MG63 (cell line): ENCODE results near the gene GGT6. TPM values are rescaled to one million over a fixed set of nuclear protein-coding genes. Genes with fewer than 3 reads are reported as not detected.

Source experiments
- DNase-seq: peaks from one replicate; pipeline ENCODE4 v3.0.0-alpha.2; 2020
- H3K27me3 ChIP-seq: fragments of 250-450 bp; sonication (Bioruptor Pico); 2 replicates; pipeline ENCODE4 v1.5.1; 2020; ENCODE audit warnings: mild to moderate bottlenecking, moderate library complexity
- H3K36me3 ChIP-seq: fragments of 250-450 bp; sonication (Bioruptor Pico); 2 replicates; pipeline ENCODE4 v1.5.1; 2020; ENCODE audit warnings: mild to moderate bottlenecking, moderate library complexity
- H3K4me3 ChIP-seq: fragments of 250-450 bp; sonication (Bioruptor Pico); 2 replicates; pipeline ENCODE4 v1.5.1; 2020; ENCODE audit warnings: mild to moderate bottlenecking, moderate library complexity
- H3K9me3 ChIP-seq: fragments of 250-450 bp; sonication (Bioruptor Pico); 2 replicates; pipeline ENCODE4 v1.5.1; 2020; ENCODE audit warnings: mild to moderate bottlenecking, moderate library complexity
- total RNA-seq: library from RNA; depleted of rRNA; stranded (reverse); fragments of >200 nt; shearing (Covaris generic); gene quantifications from 2 replicates; pipeline ENCODE4 v1.2.3, GENCODE V29; 2014; ENCODE audit warnings: low replicate concordance

The GGT6 gene
- total RNA-seq, 1 experiment from 2014 or later, result not detected

GRCh38 chr17:4530799-4531730 lies 29.3 kb downstream of the GGT6 start:
- Histone ChIP-seq H3K4me3 (no peak overlapping the region), H3K9me3 (no peaks in the 10 kb centered on the region), H3K36me3 (no peaks in the 10 kb centered on the region), H3K27me3 (no peaks in the 10 kb centered on the region)
- no peak for DNase-seq

DNA sequence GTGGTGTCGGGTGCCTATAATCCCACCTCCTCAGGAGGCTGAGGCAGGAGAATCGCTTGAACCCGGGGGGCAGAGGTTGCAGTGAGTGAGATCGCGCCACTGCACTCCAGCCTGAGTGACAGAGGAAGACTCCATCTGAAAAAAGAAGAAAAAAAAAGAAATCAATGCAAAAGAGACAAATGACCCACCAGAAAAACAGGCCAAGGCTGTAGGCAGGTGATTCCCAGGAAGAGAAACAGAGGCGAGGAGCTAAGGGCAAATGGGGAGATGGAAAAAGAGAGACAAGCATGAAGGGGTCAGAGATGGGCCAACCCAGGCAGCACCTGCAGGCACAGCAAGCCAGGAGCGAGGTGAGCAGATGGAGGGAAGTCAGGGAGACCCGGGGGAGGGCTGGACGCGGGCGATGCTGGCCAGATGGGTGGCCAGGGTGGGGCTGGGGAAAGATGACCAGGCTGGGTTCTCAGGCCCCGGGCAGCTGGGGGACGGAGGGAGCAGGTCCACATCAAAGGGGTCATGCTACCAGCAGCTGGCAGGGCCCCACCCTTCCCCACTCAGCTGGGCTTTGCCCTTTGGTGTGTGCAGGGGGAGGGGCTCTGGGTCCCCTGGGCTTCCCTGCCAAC lies 30.7 kb downstream of the GGT6 start:
- DNase-seq, result no peak
- no peaks in the 10 kb centered on the region for H3K27me3 ChIP-seq
- no peaks in the 10 kb centered on the region for H3K36me3 ChIP-seq
- H3K9me3 ChIP-seq, result no peaks in the 10 kb centered on the region
- H3K4me3 ChIP-seq, result no peak overlapping the region

- no peak for DNase-seq
- Histone ChIP-seq H3K36me3 (no peaks in the 10 kb centered on the region), H3K4me3 (no peak overlapping the region), H3K27me3 (no peaks in the 10 kb centered on the region), H3K9me3 (no peaks in the 10 kb centered on the region)
These were observed 32.7 kb downstream of the GGT6 start for GRCh38 chr17:4527566-4528125.

DNA sequence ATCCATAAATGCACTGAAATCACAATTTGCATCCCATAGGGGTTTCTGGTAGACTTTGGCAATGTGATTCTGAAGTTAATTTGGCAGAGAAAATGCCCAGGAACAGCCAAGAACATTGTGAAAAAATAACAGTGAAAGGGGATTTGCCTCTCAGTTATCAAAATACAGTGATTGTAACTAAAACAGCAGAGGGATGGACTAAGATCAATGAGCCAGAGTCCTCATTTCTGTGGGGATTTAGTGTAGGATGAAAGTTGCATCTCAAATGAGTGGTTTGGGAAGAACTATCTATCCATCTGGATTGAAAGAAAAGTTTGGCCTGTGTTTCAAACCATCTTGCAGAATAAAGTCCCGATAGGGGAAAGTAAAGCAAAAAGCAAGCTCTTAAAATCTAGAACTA lies 33.2 kb downstream of the GGT6 start:
- DNase-seq, result no peak
- Histone ChIP-seq H3K36me3 (no peaks in the 10 kb centered on the region), H3K9me3 (no peaks in the 10 kb centered on the region), H3K4me3 (no peak overlapping the region), H3K27me3 (no peaks in the 10 kb centered on the region)

DNA sequence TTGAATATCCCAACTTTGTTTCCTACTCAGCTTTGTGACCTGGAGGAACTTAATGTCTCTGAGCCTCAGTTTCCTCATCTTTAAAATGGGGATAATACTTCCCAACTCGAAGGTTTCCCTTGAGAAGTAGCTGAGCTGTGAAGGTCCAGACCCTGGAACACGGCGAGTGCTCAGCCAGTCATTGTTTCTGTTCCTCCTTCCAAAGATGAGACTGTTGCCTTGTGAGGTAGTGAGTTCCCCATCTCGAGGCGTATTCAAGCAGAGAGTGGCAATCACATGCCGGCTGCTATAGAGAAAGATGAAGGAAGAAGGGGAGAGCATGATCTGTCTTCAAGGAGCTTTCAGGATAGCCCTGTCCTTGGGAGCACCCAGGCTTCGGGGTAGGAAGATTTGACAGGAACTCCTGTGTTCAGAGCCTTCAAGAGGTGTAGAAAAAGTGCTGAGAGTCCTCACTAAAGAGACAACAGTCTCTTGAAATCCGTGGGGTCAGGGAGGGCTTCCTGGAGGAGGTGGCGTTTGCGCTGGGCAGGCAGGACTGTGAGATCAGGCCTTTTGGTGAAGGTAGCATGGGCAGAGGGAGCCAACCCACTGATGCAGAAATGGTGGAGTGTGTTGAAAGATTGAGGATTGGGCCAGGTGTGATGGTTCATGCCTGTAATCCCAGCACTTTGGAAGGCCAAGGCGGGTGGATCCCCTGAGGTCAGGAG lies 34.5 kb downstream of the GGT6 start:
- H3K27me3 ChIP-seq, result no peaks in the 10 kb centered on the region
- H3K9me3 ChIP-seq, result no peaks in the 10 kb centered on the region
- DNase-seq, result no peak
- H3K36me3 ChIP-seq, result no peaks in the 10 kb centered on the region
- no peak overlapping the region for H3K4me3 ChIP-seq

- no peak for DNase-seq
- H3K36me3 ChIP-seq, result no peaks in the 10 kb centered on the region
These were observed 36.4 kb downstream of the GGT6 start for GRCh38 chr17:4523946-4524345.

DNA sequence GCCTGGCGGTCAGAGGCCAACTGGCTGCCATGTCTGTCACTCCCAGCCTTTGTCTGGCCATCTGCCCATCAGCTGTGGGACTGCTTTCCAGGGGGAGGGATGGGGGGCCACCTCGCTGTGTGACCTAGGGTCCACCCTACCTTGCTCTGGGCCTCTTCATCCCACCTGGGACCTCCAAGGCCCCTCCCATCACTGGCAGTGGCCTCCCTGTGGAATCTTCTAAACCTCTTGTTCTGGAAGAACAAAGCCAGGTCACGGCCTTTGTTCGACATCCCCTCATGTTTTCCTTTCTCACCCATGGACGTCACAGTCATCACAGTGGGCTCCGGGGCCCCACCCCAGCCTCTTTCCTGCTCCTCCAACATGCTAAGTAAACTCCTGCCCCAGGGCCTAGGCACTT lies 37.7 kb downstream of the GGT6 start:
- no peak for DNase-seq
- H3K27me3 ChIP-seq, result no peaks in the 10 kb centered on the region
- H3K9me3 ChIP-seq, result no peaks in the 10 kb centered on the region
- no peaks in the 10 kb centered on the region for H3K36me3 ChIP-seq
- no peak overlapping the region for H3K4me3 ChIP-seq

More at GRCh38 chr17:4523946-4524345, 36.4 kb downstream of the GGT6 start:
- no peaks in the 10 kb centered on the region for H3K27me3 ChIP-seq
- no peak overlapping the region for H3K4me3 ChIP-seq
- no peaks in the 10 kb centered on the region for H3K9me3 ChIP-seq

GRCh38 chr17:4520894-4521600 lies 39.3 kb downstream of the GGT6 start:
- Histone ChIP-seq H3K36me3 (no peaks in the 10 kb centered on the region), H3K27me3 (no peaks in the 10 kb centered on the region), H3K9me3 (no peaks in the 10 kb centered on the region), H3K4me3 (no peak overlapping the region)
- peak; percentile 80 for DNase-seq

GRCh38 chr17:4520060-4520893 lies 40.1 kb downstream of the GGT6 start:
- DNase-seq, result peak; percentile 77
- H3K9me3 ChIP-seq, result no peaks in the 10 kb centered on the region
- H3K36me3 ChIP-seq, result no peaks in the 10 kb centered on the region
- no peak overlapping the region for H3K4me3 ChIP-seq
- H3K27me3 ChIP-seq, result no peaks in the 10 kb centered on the region

- Histone ChIP-seq H3K4me3 (no peak overlapping the region), H3K9me3 (no peaks in the 10 kb centered on the region), H3K27me3 (no peaks in the 10 kb centered on the region), H3K36me3 (no peaks in the 10 kb centered on the region)
- DNase-seq, result no peak
These were observed 41.0 kb downstream of the GGT6 start for GRCh38 chr17:4519361-4519788.

DNA sequence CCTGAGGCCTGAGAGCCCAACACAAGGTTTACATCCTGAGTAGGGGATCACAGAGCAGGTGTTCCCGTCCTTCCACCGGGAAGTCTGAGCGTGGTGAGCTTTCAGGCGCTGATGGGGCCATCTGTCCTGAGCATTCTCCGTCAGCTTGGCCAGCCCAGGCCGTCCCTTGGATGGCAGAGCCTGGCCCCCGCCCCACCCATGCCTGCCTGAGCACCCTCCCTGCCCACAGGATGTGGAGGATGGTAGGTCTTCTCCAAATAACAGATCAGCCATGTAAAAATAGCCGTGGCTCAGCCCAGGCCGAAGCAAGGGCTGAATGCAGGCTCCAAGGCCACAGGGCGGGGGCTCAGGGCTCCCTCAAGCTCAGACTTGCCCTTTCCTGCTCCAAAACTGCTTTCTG lies 41.5 kb downstream of the GGT6 start:
- no peaks in the 10 kb centered on the region for H3K27me3 ChIP-seq
- no peaks in the 10 kb centered on the region for H3K9me3 ChIP-seq
- DNase-seq, result no peak
- no peaks in the 10 kb centered on the region for H3K36me3 ChIP-seq
- no peak overlapping the region for H3K4me3 ChIP-seq

DNA sequence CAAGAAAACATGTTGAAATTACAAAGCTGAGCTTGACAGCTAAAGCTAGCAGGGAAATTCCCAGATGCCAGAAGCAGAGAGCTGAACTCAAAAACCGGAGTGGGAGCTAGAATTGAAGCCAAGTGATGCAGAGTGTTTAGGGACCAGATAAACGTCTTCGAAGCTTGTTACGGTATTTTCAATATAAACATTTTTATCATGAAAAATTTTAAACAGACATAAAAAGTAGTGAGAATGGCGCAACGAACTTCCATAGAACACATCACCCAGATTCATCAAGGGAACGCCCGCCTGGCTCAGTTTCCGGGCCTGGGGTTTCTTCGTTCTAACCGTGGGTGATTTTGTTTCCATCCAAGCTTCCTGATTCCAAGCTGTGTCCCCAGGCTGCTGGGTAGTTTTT lies 43.6 kb downstream of the GGT6 start:
- no peak for DNase-seq
- Histone ChIP-seq H3K36me3 (no peaks in the 10 kb centered on the region), H3K4me3 (no peak overlapping the region), H3K9me3 (no peaks in the 10 kb centered on the region), H3K27me3 (no peaks in the 10 kb centered on the region)

DNA sequence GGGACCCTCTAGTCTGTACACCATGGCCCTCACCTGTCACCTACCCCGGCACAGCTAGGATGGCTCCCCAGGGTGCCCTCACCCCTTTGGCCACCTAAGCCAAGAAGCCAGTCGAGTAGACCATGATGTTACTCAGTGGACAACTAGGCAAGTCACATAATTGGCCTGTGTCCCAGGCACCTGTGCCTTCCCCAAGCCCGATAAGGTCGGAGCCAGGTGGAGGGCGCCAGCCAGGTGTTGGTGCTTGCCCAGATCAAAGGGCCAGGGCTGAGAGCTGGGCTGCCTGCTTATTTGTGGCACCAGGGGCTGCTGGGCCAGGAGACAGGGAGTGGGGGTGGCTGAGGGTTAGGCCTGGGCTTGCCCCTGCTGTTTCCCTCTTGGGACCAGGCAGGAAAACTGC lies 44.9 kb downstream of the GGT6 start:
- Histone ChIP-seq H3K36me3 (no peaks in the 10 kb centered on the region), H3K4me3 (no peak overlapping the region), H3K27me3 (no peaks in the 10 kb centered on the region), H3K9me3 (no peaks in the 10 kb centered on the region)
- no peak for DNase-seq

DNA sequence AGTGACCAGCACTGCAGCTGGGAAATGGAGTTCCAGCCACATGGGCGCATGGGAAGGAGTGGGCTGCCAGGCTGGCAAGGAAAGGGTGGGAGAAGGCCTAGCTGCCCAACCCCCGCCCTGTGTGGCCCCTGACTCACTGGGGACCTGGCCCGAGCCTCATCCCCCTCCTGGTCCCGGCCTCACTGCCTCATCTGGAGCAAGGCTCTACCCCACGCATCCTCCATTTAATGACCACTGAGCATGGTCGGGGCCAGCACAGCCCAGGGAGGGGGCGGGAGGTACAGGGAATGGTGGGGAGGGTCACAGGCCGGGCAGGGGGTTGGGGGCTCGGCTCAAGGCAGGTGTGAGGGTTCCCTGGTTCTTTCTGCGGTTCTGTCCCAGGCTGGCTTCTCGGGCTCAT lies 45.6 kb downstream of the GGT6 start:
- Histone ChIP-seq H3K4me3 (no peak overlapping the region), H3K9me3 (no peaks in the 10 kb centered on the region)

DNA sequence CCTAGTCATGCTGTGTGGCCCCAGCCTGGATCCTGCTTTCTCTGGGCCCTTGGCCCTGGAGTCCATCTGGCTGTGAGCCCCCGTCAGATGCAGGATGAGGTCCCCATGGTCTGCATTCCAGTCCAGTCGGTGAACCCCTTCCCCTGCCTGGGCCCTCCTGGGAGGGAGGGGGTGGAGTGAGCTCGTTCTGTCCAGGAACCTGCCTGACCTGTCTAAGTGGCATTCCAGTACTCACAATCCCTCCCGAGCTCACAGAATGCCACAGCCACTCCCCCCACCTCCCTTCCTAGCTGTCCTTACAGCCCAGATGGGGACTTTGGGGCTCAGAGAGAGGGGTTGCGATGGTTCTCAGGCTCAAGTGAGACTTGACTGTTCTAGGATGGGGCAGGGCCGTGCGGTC lies 46.2 kb downstream of the GGT6 start:
- no peak for DNase-seq
- no peaks in the 10 kb centered on the region for H3K36me3 ChIP-seq
- no peaks in the 10 kb centered on the region for H3K9me3 ChIP-seq
- H3K4me3 ChIP-seq, result no peak overlapping the region
- H3K27me3 ChIP-seq, result no peaks in the 10 kb centered on the region

More for the DNA sequence above, 45.6 kb downstream of the GGT6 start:
- Histone ChIP-seq H3K36me3 (no peaks in the 10 kb centered on the region), H3K27me3 (no peaks in the 10 kb centered on the region)
- no peak for DNase-seq
